ENCODE results near the gene C2CD2L.
"Not testable (repeated sequence)": the region's sequence is repeated elsewhere in the genome, so short reads cannot be mapped to it uniquely, and the experiment has no call there.

Gene C2CD2L

GRCh38 chr11:119093942-119094815 lies 13.0 kb upstream of the C2CD2L start:
- DNase-seq: no peak

- DNase-seq: no peak
Observed at GRCh38 chr11:119094816-119095065, 12.4 kb upstream of the C2CD2L start.

DNA sequence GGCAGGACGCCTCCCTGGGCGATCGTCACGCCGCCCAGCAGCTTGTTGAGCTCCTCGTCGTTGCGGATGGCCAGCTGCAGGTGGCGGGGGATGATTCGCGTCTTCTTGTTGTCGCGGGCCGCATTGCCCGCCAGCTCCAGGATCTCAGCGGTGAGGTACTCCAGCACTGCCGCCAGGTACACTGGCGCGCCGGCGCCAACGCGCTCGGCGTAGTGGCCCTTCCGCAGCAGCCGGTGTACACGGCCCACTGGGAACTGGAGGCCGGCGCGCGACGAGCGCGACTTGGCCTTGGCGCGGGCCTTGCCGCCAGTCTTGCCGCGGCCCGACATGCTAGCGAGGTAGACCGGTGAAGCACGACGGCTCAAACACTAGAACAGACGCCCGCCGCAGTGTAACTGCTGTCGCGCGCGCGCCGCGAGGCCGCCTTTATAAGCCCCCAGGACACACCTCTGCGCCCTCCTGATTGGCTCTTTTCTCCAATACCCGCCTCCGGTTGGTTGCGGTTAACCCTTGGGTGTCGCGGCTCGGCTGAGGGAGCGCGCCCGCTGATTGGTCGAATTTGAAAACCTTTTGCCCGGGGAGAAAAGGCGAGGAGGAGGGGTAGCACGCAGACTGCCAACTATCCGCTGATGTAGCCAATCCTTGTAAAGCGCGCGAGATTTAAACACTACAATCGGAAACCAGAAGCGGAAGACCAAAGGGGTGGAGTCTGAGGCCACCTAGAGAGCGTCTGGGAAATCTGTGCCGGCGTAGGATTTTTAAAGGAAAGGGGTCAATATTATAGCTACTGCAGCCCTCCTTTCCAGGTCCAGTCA lies 11.9 kb upstream of the C2CD2L start:
- peak; percentile 95 for DNase-seq

DNA sequence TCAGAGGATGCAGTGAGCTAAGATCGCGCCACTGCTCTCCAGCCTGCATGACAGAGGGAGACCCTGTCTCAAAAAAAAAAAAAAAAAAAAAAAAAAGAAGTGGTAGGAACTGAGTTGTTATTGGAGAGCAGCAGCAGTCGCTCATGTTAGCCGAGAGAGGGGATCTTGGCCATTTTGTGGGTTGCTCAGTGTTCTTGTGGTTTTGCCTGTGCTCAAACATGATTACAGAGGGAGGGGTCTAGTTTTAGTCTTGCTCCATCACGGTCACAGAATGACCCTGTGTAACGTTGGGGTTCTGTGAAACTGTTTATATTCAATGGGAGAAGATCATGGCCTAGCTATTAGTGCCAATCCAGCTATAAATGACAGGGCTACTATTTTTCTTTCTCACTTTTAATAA lies 7.4 kb upstream of the C2CD2L start:
- no peak for DNase-seq

DNA sequence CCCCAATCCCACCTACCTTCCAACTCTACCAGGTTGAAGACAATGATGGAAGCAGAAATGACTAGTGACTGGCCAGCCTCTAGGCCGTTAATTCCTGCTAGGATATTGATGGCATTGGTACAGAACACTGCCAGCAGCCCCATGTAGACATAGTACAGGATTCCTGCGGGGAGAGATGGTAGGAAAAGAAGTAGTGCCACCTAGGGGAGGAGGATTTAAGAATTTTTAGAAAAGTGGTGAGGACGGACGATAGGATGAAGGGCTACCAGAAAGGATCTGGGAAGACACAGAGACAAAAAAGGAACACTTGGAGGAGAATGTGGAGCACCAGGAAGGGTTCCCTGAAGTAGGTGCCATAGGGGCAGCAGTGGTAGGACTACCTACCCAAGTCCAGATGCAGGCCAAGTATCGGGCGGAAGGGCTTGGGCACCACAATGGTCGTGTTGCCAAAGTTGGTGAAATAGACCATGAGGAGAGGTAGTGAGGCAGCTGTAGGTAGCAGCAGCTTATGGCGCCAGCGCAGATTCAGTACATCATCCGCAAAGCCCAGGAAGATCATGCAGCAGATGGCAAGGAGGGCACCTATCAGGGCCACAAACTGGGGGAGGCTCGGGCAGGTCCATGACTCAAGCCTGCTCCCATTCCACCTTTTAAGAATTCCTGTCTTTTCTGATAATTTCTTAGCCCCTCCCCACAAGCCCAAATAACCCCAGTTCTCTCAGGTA lies 6.7 kb upstream of the C2CD2L start:
- DNase-seq: peak; percentile 32

DNA sequence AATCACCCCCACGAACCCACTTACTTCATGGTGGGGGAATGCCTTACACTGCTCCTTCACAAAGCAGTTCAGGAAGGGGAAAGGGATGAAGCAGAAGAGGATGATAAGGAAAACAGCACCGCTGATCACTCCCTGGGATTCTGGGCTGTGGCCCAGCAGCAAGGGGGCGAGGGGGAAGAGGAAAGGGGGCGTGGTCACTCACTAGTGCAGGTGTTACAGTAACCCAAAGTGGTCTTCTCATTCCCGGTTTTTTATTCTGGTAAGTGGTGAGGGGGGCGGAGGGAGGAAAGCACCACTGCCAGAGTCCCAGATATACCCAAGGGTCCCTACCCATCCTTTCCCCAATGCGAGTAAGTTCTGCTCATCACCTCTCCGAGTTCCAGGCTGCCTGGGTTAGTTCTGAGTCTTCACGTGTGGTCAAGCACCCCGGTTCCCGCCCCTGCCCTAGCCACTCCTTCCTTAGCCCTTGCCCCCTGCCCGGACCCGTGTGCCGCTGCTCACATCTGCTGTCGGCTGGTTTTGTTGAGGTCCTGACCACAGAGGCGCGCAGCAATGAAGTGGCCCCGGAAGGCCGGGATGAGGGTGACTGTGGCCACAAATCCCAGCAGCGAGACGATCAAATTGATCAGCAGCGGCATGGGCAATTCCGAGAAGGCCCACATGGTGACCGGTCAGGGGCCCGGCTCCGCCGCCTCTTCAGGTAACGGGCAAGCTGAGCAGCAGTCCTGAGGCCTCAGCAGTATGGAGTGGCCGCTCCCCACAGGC lies 6.0 kb upstream of the C2CD2L start:
- no peak for DNase-seq

DNA sequence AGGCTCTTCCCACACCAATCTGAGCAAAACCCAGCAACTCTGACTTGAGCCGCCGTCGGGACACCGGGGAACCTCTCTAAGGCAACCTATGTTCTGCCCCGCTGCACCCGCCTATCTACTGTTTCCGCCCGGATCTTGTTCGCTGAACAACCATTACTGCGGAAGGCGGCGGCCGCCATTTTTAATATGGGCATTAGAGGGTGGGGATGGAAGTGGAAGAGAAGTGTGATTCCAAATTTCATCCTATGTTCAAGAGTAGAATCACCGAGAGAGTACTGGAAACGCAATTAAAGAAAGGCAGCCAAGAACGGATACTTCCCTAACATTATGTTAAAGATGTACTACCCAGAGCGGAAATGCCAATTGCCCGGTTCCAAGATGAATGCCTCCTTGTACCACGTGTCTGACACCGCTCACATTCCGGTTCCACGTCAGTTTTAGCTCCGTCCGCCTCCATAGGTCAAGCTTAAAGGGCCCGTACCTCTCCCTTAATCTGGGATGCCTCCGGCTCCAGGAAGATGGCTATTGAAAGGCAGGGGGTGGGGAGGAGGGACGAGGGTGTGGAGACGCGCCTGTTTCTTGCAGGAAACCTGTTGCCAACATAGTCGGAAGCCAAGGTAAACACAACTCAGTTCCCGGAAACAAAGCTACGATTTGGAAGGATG lies 5.3 kb upstream of the C2CD2L start, which contains the start of gene DPAGT1:
TSS of gene DPAGT1 (minus strand) at position 95 of the 665 bp plus-strand sequence. CDS start 198 bp downstream, outside the sequence.
- peak; percentile 91 for DNase-seq

DNA sequence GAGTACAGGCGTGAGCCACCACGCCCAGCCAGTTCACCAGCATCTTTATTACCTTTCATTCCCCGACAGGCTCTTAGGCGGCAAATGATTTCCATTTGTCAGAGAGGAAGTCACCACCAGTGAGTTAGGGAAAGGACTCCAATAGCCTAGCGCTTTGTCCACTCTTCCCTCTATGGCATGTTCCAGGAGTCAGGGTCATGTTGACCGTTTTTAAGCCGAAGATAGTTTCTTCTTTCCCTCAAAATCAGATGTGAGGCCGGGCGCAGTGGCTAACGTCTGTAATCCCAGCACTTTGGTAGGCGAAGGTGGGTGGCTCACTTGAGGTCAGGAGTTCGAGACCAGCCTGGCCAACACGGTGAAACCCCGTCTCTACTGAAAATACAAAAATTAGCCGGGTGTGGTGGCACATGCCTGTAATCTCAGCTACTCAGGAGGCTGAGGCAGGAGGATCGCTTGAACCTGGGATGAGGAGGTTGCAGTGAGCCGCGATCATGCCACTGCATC lies 3.9 kb upstream of the C2CD2L start:
- not testable (repeated sequence) for DNase-seq

- peak; percentile 96 for DNase-seq
Observed at GRCh38 chr11:119103793-119104192, 3.4 kb upstream of the C2CD2L start.

GRCh38 chr11:119107538-119108145 lies 498 bp downstream of the C2CD2L start:
- no peak for DNase-seq

- no peak for DNase-seq
Observed at GRCh38 chr11:119108146-119108856, 1.2 kb downstream of the C2CD2L start.

- no peak for DNase-seq
Observed at GRCh38 chr11:119108857-119109221, 1.7 kb downstream of the C2CD2L start.

DNA sequence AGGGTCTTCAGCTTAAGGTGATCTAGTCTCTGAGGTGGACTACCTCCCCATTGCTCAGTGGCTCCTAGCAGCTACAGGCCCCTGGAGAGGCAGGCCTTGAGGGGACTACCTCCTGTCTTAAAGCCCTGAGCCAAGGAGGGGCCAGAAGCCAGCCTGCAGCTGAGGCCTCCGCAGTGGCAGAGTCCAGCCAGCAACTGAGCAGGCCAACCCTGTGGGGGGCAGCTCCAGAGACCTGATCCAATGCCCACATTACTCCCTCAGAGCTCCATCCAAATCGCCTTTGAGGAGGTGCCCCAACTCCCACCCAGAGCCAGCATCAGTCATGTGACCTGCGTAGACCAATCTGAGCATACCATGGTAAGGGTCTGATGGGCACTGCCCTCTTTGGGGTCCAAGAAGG lies 2.7 kb downstream of the C2CD2L start:
- DNase-seq: no peak

DNA sequence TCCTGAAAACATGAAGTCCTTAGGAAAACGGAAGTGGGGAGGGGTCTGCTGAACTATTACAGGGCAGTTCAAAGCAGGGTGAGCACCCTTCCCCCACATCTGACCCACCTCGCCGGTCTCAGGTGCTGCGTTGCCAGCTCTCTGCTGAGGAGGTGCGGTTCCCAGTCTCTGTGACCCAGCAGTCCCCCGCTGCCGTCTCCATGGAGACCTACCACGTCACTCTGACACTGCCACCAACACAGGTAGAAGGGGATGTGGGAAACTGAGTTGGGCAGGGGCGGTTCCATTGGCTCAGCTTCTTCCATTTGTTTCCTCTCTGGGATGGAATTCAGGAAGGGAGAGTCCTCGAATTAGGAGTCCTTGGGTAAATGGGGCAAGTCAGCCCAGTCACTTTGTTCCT lies 3.3 kb downstream of the C2CD2L start:
- no peak for DNase-seq

GRCh38 chr11:119111361-119111925 lies 4.3 kb downstream of the C2CD2L start:
- DNase-seq: no peak

DNA sequence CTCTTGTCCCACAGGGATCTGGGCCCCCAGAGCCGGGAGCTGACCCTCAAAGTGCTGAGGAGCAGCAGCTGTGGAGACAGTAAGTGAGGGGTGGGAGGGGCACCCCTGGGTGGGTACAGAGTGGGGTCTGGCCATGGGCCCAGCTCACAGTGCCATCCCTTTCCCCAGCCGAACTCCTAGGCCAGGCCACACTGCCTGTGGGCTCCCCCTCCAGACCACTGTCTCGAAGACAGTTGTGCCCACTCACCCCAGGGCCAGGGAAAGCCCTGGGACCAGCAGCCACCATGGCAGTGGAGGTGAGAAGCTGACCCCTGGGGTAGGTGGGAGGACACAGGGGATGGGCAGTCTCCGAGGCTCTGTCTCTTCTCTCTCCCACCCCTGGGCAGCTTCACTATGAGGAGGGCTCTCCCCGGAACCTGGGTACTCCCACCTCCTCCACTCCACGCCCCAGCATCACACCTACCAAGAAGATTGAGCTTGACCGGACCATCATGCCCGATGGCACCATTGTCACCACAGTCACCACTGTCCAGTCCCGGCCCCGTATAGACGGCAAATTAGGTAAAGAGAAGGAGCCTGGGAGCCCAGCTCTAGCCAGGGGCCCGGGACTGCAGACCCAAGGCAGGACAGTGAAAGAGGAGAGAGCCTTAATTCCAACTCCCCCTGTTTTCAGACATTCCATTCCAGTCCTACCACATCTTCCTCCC lies 5.3 kb downstream of the C2CD2L start:
- no peak for DNase-seq

- DNase-seq: no peak
Observed at GRCh38 chr11:119113716-119114115, 6.6 kb downstream of the C2CD2L start.

DNA sequence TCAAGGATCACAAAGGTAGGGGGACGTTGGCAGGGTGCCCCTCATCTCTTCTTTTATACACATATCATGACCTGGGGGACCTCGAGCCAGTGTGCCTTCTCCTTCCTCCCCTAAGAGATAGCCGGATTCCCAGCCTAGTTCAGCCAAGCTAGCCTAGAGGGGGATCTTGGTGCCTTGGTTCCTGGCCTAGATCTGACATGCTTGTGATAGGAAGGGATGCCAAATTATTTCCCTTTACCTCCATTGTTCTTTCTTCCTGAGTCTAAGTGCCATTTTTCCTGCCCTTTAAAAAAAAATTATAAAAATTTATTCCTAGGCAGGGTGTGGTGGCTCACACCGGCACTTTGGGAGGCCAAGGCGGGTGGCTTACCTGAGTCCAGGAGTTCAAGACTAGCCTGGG lies 7.2 kb downstream of the C2CD2L start:
- no peak for DNase-seq

DNA sequence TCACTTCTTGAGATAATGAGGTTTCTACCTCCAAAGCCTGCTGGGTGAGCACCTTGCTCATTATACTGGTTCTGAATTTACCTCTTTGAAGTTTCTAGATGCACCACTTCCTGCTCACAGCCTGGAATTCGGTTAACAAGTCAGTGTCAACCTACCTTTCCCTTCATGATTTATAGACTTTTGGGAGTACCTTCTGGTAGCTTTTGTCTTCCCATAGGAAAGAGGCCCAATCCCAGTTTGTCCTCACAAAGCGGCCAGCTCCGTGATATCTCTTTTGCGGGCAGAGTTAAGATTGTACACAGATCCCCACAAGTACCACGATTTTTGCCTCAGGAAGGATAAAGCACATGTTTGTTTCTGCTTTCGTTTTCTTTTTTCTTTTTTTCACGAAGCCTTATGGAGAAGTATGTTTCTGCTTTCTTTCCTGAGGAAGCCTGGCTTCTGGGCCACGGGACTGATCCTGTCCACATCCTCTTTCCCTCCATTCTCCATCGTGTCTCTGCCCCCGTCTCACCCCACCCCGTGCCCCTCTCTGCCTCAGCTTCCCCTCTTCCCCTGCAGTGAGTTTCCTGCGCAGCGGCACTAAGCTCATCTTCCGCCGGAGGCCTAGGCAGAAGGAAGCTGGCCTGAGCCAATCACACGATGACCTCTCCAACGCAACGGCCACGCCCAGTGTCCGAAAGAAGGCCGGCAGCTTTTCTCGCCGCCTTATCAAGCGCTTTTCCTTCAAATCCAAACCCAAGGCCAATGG lies 8.5 kb downstream of the C2CD2L start:
- DNase-seq: no peak
